Activated T-cell treated with anti-CD3 and anti-CD28 coated beads, Interleukin-2, amount 50 U/mL, for 24 hours (primary cell): Measurements from ENCODE around the gene KRT16.
"Not testable (repeated sequence)": the region's sequence is repeated elsewhere in the genome, so short reads cannot be mapped to it uniquely, and the experiment has no call there.

ENCODE experiments used
- DNase-seq: peaks from one replicate; pipeline ENCODE4 v3.0.0-alpha.2; 2020
- H3K27ac Mint-ChIP-seq: 2 replicates; pipeline ENCODE4 v1.8.0; 2020; ENCODE audit warnings: mild to moderate bottlenecking, mixed read lengths
- H3K27me3 Mint-ChIP-seq: 2 replicates; pipeline ENCODE4 v1.8.0; 2020; ENCODE audit warnings: mixed read lengths
- H3K36me3 Mint-ChIP-seq: 2 replicates; pipeline ENCODE4 v1.8.0; 2020; ENCODE audit warnings: low read depth, mixed read lengths
- H3K4me1 Mint-ChIP-seq: 2 replicates; pipeline ENCODE4 v1.8.0; 2020; ENCODE audit warnings: low read depth, mixed read lengths
- H3K4me3 Mint-ChIP-seq: 2 replicates; pipeline ENCODE4 v1.8.0; 2020; ENCODE audit warnings: mild to moderate bottlenecking, moderate library complexity, mixed read lengths
- H3K9me3 Mint-ChIP-seq: 2 replicates; pipeline ENCODE4 v1.8.0; 2020; ENCODE audit warnings: mixed read lengths

The KRT16 gene

DNA sequence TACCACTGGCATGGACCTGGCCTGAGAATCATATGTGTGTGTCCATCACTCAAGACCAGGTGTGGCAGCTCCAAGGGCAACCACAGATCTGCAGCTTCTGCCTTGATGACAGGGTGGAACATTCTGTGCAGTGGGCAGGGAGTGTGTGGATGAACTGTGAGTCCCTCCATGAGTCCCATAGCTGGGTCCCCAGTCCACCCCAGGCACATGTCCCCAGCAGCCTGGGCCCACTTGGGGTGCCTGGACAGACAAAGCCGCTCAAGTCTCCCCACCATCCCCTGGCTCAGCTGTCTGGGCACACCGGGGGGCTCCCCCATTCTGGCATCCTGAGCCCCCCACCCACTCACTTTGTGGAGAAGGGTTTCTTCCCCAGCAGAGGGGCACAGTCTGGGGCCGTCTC, 4.6 kb upstream of the KRT16 start:
- Mint-ChIP-seq H3K27ac (no peak overlapping the region), H3K36me3 (no peaks in the 10 kb centered on the region), H3K9me3 (no peaks in the 10 kb centered on the region), H3K27me3 (peaks cover 7% of the 10 kb centered on the region), H3K4me1 (no peaks in the 10 kb centered on the region), H3K4me3 (no peak overlapping the region)
- DNase-seq = no peak

DNA sequence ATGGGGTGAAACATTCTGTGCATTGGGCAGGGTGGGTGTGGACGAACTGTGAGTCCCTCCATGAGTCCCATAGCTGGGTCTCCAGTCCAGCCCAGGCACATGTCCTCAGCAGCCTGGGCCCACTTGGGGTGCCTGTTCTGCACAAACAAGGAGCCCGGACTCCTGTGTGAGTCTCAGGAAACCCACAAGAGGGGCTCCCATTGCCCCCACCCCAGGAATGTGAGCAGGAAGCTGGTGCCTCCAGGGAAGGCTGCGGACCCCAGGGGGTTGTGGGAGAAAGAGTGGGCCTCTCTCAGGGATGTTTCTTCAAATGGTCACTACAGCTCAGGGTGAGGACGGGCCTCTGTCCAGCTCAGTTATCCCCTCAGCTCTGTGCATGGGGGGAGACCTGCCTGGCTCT, 3.9 kb upstream of the KRT16 start:
- not testable (repeated sequence) for H3K9me3 Mint-ChIP-seq, DNase-seq, H3K4me1 Mint-ChIP-seq, H3K36me3 Mint-ChIP-seq, H3K4me3 Mint-ChIP-seq, H3K27me3 Mint-ChIP-seq, H3K27ac Mint-ChIP-seq

DNA sequence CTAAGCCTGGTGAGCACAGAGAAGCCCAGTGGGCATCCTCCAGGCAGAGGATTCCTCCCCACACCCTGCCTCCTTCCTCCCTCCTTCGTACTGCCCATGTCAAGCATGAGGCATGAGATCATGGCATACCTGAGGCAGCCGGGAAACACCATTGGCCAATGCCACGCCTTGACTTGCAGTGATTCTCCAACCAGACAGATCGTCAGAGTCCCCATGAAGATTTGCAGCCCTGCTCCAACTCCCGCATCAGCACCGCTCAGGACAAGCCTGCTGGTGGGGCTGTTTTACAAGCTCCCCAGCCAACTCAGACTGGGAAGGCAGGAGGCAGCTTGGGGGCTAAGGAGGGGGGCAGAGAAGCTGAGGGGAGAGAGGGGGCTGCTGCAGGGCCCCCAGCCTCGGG, 2.9 kb upstream of the KRT16 start:
- H3K4me1 Mint-ChIP-seq = no peaks in the 10 kb centered on the region
- no peaks in the 10 kb centered on the region for H3K36me3 Mint-ChIP-seq
- no peak for DNase-seq
- H3K27ac Mint-ChIP-seq = no peak overlapping the region
- H3K27me3 Mint-ChIP-seq = peaks cover 12% of the 10 kb centered on the region
- no peak overlapping the region for H3K4me3 Mint-ChIP-seq
- no peaks in the 10 kb centered on the region for H3K9me3 Mint-ChIP-seq

DNA sequence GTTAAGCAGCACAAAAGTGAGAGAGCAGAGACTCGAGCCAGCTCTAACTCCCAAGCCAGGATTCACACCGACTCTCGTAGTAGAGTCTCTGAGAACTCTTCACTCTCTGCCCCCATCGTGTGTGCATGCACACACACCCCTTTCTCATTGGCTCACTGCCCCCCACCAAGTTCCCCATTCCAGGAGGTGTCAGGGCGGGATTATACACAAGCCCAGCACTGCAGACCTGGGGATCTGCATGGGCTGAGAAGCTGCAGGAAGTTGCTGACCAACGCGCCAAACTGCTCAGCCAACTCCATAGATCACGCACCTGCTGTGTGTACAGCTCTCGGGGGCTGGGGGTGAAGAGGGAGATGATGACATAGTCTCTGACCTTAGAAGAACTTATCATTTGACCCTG, 2.2 kb upstream of the KRT16 start:
- not testable (repeated sequence) for H3K9me3 Mint-ChIP-seq, H3K36me3 Mint-ChIP-seq, H3K27ac Mint-ChIP-seq, H3K4me3 Mint-ChIP-seq, H3K4me1 Mint-ChIP-seq, DNase-seq
- peaks cover 18% of the 10 kb centered on the region for H3K27me3 Mint-ChIP-seq

DNA sequence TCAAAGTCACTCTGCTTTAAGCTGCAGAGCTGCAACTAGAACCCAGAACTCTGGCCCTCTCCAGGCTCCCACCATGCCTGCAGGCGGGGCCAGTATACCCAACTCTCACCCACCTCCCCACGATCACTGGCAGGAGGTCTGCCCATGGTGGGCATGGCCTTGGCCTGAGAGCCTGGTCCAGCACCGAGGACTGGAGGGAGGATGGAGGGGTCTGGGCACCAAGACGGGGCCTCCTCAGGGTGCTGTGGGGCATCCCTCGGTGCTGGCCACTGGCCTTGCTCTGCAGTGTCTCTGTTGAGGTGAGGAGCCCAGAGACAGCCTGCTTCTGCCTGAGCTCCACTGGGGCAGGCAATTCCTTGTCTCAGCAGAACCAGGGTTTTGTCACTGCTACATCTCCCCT, 1.5 kb upstream of the KRT16 start:
- H3K4me3 Mint-ChIP-seq = no peak overlapping the region
- no peaks in the 10 kb centered on the region for H3K4me1 Mint-ChIP-seq
- H3K36me3 Mint-ChIP-seq = no peaks in the 10 kb centered on the region
- no peak for DNase-seq
- no peak overlapping the region for H3K27ac Mint-ChIP-seq
- H3K27me3 Mint-ChIP-seq = peaks cover 19% of the 10 kb centered on the region
- H3K9me3 Mint-ChIP-seq = no peaks in the 10 kb centered on the region

DNA sequence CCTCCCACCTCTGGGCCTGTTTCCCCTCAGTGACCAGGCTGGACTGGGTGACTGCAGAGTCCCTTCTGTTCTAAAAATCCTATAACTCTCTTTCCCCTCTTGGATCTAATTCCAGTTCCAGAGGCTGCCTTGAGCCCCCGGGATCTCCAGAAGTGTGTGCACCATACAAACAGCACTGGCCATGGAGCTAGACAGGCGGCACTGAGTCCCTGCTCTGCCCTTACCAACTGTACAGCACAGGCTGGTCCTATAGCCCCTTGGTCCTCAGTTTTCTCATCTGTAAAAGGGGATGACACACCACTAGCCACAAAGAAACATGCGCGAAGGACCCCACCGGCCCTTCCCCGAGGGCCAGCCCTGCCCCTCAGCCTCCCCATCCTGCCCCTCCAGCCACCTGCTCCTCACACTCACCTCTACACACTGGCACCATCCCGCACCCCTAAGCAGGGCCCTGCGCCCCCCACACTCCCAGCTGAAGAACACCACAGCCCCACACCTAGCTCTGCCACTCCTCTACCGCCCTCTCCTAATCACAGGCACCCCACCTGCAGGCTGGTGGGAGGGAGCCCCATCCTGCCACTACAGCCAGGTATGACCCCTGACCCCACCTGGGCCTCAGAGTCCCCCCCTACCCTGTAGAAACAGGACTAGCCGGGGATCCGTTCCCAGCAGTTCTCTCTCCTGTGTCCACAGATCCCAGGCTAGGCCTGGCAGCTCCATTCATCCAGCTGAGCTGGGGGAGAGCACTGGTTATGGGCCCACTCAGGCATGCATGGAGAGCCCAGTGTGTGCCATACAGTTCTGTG, 913 bp upstream of the KRT16 start:
- no peaks in the 10 kb centered on the region for H3K9me3 Mint-ChIP-seq
- DNase-seq = no peak
- H3K27ac Mint-ChIP-seq = no peak overlapping the region
- no peak overlapping the region for H3K4me3 Mint-ChIP-seq
- peaks cover 23% of the 10 kb centered on the region for H3K27me3 Mint-ChIP-seq
- no peaks in the 10 kb centered on the region for H3K36me3 Mint-ChIP-seq
- no peaks in the 10 kb centered on the region for H3K4me1 Mint-ChIP-seq

DNA sequence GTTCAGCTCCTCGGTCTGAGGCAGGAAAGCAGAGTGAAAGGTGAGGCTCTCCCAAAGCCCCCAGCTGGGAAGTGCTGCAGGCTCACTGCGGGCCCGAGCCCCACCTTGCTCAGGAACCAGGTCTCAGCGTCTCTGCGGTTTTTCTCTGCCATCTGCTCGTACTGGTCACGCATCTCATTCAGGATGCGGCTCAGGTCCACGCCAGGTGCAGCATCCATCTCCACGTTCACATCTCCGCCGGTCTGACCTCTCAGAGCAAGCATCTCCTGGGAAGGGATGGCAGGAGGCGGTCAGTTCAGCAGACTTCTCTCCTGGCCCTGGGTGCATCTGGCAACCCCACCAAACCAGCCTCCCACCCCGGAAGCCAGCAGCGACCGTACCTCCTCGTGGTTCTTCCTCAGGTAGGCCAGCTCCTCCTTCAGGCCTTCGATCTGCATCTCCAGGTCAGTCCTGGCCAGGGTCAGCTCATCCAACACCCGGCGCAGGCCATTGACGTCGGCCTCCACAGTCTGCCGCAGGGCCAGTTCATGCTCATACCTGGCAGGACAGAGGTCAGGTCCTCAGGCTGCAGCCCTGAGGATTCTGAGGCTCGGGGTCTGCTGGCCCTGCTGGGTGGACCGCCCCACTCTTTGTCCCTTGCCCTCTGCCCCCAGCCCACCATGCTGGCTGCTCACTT, 1.5 kb downstream of the KRT16 start:
- Mint-ChIP-seq H3K4me3 (no peak overlapping the region), H3K9me3 (peaks cover 11% of the 10 kb centered on the region), H3K27ac (no peak overlapping the region), H3K36me3 (no peaks in the 10 kb centered on the region), H3K4me1 (no peaks in the 10 kb centered on the region), H3K27me3 (peaks cover 33% of the 10 kb centered on the region)
- DNase-seq = no peak

DNA sequence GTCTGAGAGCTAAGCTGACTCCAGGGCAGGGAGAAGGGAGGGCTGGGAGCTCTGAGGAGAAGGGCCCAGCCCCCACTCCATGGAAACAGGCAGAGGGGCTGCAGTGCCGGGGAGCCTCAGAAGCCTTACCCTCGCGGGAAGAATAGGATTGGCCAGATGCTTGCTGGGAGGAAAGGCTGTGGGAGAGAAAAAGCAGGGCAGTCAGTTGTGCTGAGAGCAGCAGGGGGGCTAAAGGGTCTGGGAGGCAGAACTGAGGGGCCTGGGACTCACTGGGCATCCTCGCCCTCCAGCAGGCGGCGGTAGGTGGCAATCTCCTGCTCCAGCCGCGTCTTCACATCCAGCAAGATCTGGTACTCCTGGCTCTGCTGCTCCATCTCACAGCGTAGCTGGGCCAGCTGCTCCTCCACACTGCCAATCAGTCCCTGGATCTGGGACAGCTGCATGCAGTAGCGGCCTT, 2.5 kb downstream of the KRT16 start:
- Mint-ChIP-seq H3K27me3 (peaks cover 35% of the 10 kb centered on the region), H3K9me3 (peaks cover 15% of the 10 kb centered on the region)
- not testable (repeated sequence) for H3K27ac Mint-ChIP-seq, H3K4me3 Mint-ChIP-seq, H3K36me3 Mint-ChIP-seq, H3K4me1 Mint-ChIP-seq, DNase-seq

DNA sequence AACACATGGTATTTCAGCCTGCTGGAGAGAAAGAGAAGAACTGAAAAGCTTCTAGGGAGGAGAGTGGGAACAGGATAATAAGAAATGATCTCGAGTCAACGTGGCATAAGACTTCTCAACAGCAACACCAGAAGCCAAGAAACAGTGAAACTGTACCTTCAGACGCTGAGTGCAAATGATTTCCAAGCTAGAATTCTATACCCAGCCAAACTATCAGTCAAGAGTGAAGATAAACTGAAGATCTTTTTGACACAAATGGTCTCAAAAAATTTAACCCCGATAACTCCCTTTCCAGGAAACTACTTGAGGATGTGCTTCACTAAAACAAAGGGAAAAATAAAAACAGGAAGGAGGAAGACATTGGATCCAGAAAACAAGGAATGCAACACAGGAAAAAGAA, 5.6 kb downstream of the KRT16 start:
- not testable (repeated sequence) for H3K4me1 Mint-ChIP-seq, H3K27ac Mint-ChIP-seq, H3K36me3 Mint-ChIP-seq, H3K4me3 Mint-ChIP-seq, DNase-seq
- Mint-ChIP-seq H3K27me3 (peaks cover 54% of the 10 kb centered on the region), H3K9me3 (peaks cover 15% of the 10 kb centered on the region)

DNA sequence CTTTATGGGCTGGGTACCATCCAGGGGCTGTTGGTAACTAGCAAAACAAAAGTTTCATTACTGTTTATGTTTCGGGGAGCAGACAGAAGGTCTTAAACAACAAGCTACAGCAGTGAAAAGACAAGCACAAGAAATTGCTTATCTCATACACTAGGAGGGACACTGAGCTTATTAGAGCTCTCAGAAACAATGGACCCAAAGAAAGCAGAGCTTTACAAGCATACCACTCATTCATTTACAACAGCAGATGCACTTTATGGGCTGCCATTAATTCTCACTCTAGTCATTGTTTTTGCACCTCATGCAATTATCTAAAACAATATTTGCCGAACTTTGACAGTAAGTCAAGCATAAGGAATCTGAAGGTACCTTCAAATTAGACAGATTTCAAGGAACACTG, 10.0 kb downstream of the KRT16 start:
- DNase-seq = no peak
- Mint-ChIP-seq H3K27ac (no peak overlapping the region), H3K9me3 (peaks cover 13% of the 10 kb centered on the region), H3K36me3 (no peaks in the 10 kb centered on the region), H3K4me3 (no peak overlapping the region), H3K27me3 (peaks cover 41% of the 10 kb centered on the region), H3K4me1 (no peaks in the 10 kb centered on the region)

DNA sequence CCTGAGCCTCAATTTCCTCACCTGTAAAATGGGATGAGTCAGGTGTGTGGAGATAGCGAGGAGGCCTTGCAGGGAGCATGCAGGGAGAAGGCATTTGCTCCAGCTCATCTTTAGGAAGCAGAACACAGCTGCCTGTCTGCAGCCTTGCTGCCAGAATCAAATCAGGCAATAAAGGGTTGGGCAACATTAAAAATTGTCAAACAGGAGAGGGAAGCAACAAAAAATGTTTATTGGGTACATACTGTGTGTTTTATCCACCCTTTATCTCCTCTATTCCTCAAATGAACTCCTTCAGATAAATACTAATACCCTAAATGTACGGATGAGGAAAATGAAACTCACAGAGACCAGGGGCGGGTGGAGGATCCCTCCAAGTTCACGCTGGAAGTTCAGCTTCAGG, 12.2 kb downstream of the KRT16 start:
- DNase-seq = no peak
- no peaks in the 10 kb centered on the region for H3K9me3 Mint-ChIP-seq
- H3K4me3 Mint-ChIP-seq = no peak overlapping the region
- no peaks in the 10 kb centered on the region for H3K36me3 Mint-ChIP-seq
- no peak overlapping the region for H3K27ac Mint-ChIP-seq
- peaks cover 27% of the 10 kb centered on the region for H3K27me3 Mint-ChIP-seq
- no peaks in the 10 kb centered on the region for H3K4me1 Mint-ChIP-seq

DNA sequence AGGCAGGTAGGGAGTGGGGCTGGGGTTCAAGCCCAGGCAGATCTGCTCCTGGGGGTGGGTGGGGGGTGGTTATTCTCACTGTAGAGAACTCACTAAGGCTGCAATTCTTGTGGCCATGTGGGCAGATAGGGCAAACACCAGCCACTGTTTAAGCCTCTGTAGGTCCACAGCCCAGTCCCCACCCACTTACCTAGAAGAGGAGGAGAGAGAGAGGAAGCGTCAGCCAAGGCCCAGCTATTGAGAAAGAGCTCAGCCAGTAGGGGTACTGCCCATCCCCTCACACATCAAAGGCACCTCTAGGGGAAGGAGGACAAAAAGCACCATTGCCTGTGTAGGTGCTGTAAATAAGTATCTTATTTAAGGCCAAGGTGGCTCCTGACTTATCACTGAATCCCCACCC, 12.9 kb downstream of the KRT16 start:
- Mint-ChIP-seq H3K36me3 (no peaks in the 10 kb centered on the region), H3K9me3 (no peaks in the 10 kb centered on the region), H3K27me3 (peaks cover 26% of the 10 kb centered on the region)

DNA sequence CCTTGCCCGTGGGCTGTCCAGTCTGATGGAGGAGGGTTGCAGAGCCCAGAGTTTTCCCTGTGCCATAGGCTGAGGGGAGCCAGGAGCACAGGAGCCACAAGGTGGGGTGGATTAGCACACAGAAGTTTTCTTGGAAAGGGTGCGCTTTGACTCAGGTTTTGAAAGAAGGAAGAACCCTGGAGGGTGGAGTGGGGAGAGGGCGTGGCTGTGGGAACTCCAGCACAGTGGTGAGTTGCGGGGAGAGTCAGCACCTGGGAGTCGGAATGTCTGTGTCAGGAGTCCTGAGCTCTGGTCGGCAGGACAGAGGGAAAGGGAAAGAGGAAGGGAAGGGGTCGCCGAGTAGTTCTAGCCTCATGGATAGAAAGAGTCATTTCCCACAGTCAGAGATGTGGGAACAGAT, 17.0 kb downstream of the KRT16 start:
- no peaks in the 10 kb centered on the region for H3K36me3 Mint-ChIP-seq
- H3K4me1 Mint-ChIP-seq = no peaks in the 10 kb centered on the region
- no peak for DNase-seq
- H3K27me3 Mint-ChIP-seq = peaks cover 17% of the 10 kb centered on the region
- H3K4me3 Mint-ChIP-seq = no peak overlapping the region
- H3K27ac Mint-ChIP-seq = no peak overlapping the region
- no peaks in the 10 kb centered on the region for H3K9me3 Mint-ChIP-seq

More for the DNA sequence above, 12.9 kb downstream of the KRT16 start:
- DNase-seq = no peak
- H3K4me3 Mint-ChIP-seq = no peak overlapping the region
- H3K27ac Mint-ChIP-seq = no peak overlapping the region
- H3K4me1 Mint-ChIP-seq = no peaks in the 10 kb centered on the region

DNA sequence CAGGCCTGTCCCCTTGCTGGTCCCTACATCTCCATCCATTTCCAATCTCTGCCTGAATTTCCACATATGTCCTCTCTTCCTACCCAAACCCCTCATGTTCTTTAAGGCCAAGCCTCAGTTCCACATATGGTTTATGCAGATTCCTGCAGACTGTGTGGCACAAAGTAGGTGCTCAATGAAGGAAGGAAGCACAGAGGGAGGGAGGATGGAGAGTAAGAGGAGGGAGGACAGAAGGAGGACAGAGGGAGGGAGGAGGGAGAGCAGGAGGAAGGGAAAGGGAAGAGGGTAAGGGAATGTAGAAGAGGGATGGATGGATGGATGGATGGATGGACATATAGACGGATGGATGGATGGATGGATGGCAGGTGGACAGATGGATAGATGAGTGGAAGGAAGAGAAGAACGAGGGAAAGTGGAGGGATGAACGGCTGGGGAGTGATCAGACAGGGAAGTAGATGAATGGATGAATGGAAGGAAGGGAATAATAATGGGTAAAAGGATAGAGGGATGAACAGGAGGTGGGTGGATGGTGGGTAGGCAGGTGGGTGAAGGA, 18.1 kb downstream of the KRT16 start:
- Mint-ChIP-seq H3K27me3 (peaks cover 21% of the 10 kb centered on the region), H3K27ac (no peak overlapping the region), H3K9me3 (no peaks in the 10 kb centered on the region), H3K36me3 (no peaks in the 10 kb centered on the region), H3K4me3 (no peak overlapping the region), H3K4me1 (no peaks in the 10 kb centered on the region)
- DNase-seq = no peak

DNA sequence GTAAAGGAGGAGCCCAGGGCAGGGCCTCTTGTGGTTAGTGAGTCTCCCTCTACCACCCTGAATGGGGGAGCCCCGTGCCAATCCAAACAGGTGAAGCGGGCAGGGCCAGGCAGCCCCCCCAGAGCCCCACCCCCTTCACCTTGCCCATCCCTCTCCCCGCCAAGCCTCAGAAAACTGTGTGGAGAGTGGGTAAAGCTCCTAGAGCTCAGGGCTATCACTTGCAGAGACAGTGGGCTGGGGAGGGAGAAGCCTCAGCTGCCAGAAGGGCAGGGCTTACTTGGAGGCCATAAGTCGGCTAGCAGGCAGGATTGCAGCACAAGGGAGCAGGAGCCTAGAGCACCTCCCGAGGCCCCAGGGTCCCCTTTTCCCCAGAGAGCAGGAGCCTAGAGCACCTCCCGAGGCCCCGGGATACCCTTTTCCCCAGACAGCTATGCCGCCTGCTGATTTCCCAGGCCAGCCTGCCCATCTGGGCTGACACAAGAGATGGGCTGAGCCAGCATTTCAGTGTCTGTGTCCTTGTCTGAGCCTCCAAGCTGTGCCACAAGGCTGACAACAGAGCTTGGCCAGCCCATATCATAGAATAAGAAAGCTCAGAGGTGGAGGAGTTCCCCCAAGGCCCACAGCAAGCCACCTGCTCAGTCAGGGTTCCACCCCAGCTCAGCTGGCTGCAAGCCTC, 19.1 kb downstream of the KRT16 start:
- H3K27ac Mint-ChIP-seq = no peak overlapping the region

More for the DNA sequence above, 19.1 kb downstream of the KRT16 start:
- Mint-ChIP-seq H3K36me3 (no peaks in the 10 kb centered on the region), H3K9me3 (no peaks in the 10 kb centered on the region), H3K4me3 (no peak overlapping the region), H3K27me3 (peaks cover 26% of the 10 kb centered on the region), H3K4me1 (no peaks in the 10 kb centered on the region)
- DNase-seq = no peak
